ENCODE measurements around the gene TXNDC16.

TXNDC16 gene

GRCh38 chr14:52413729-52414408, 138.4 kb downstream of the TXNDC16 start:
- no peak for DNase-seq (ENCODE audit: low read depth)
- TF ChIP-seq, protein P1, sequence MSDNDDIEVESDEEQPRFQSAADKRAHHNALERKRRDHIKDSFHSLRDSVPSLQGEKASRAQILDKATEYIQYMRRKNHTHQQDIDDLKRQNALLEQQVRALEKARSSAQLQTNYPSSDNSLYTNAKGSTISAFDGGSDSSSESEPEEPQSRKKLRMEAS (IDR thresholded peaks at IDR 0.05; ENCODE audit: low read depth, low read length), result no peak
- TF ChIP-seq MYC (IDR thresholded peaks at IDR 0.05; ENCODE audit: low read depth, low read length), result no peak
- TF ChIP-seq POLR2A (IDR thresholded peaks at IDR 0.05; ENCODE audit: extremely low read depth, insufficient read length), result no peak
- no peak for TF ChIP-seq CTCF (IDR thresholded peaks at IDR 0.05; ENCODE audit: low read depth, low read length)
- H3K4me3 ChIP-seq (ENCODE audit: low read depth, low read length), result no peak overlapping the region

DNA sequence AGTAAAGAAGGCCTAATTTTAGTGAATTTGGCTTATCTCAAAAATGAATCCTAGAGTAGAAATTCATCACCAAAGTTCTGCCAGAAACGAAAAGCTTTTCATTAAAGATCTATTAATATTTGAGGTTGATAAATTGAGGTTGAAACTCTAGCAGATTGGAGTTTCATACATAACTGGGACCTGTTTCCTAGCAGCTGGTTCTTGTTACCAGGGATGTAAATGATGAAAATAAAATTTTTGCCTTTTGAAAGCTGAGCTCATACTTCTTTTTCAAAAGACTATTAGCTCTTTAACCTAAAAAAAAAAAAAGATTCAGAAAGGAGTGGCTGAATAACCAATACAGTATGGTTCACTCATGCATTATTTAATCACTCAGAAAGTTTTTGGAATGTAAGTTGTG, 139.9 kb downstream of the TXNDC16 start:
- H3K4me3 ChIP-seq (ENCODE audit: low read depth, low read length), result no peak overlapping the region
- no peak for TF ChIP-seq CTCF (IDR thresholded peaks at IDR 0.05; ENCODE audit: low read depth, low read length)
- no peak for TF ChIP-seq MYC (IDR thresholded peaks at IDR 0.05; ENCODE audit: low read depth, low read length)
- TF ChIP-seq, protein P1 (IDR thresholded peaks at IDR 0.05; ENCODE audit: low read depth, low read length), result no peak
- no peak for TF ChIP-seq POLR2A (IDR thresholded peaks at IDR 0.05; ENCODE audit: extremely low read depth, insufficient read length)
- no peak for DNase-seq (ENCODE audit: low read depth)

- TF ChIP-seq, protein P1 (IDR thresholded peaks at IDR 0.05; ENCODE audit: low read depth, low read length), result no peak
- no peak for TF ChIP-seq CTCF (IDR thresholded peaks at IDR 0.05; ENCODE audit: low read depth, low read length)
- DNase-seq (ENCODE audit: low read depth), result no peak
- no peak overlapping the region for H3K4me3 ChIP-seq (ENCODE audit: low read depth, low read length)
These were observed 147.0 kb downstream of the TXNDC16 start for GRCh38 chr14:52405314-52405713.

- no peak for TF ChIP-seq CTCF (IDR thresholded peaks at IDR 0.05; ENCODE audit: low read depth, low read length)
- no peak for TF ChIP-seq MYC (IDR thresholded peaks at IDR 0.05; ENCODE audit: low read depth, low read length)
- no peak for TF ChIP-seq POLR2A (IDR thresholded peaks at IDR 0.05; ENCODE audit: extremely low read depth, insufficient read length)
- TF ChIP-seq, protein P1 (IDR thresholded peaks at IDR 0.05; ENCODE audit: low read depth, low read length), result no peak
- no peak for DNase-seq (ENCODE audit: low read depth)
- no peak overlapping the region for H3K4me3 ChIP-seq (ENCODE audit: low read depth, low read length)
These were observed 149.3 kb downstream of the TXNDC16 start for GRCh38 chr14:52402812-52403526.

DNA sequence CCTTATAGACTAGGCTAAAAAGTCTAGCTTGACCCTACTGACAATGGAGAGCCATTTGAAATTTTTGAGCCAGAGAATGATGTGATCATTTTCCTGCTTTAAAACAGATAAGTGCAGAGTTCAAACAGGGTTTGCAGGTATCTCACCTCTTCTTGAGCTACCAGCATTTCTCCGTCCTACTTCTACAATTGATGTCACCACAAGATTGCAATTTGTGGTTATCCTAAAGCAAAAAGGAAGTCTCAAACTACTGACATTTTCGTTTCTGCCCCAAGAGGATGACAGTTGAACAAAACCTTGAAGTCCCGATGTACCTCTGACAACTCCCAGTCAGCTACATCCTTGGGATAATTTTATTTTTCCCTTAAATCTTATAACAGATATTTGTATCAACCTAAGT, 151.5 kb downstream of the TXNDC16 start:
- no peak overlapping the region for H3K4me3 ChIP-seq (ENCODE audit: low read depth, low read length)
- DNase-seq (ENCODE audit: low read depth), result peak; percentile 9

More for the DNA sequence above, 151.5 kb downstream of the TXNDC16 start:
- TF ChIP-seq MYC (IDR thresholded peaks at IDR 0.05; ENCODE audit: low read depth, low read length) (no peak), POLR2A (IDR thresholded peaks at IDR 0.05; ENCODE audit: extremely low read depth, insufficient read length) (no peak), CTCF (IDR thresholded peaks at IDR 0.05; ENCODE audit: low read depth, low read length) (no peak)
- TF ChIP-seq, protein P1 (IDR thresholded peaks at IDR 0.05; ENCODE audit: low read depth, low read length), result no peak
